GM21515 (cell line): ENCODE data around the gene SDC1.

Source experiments
- ATAC-seq: cut with Tn5 transposase; IDR thresholded peaks from one replicate; pipeline ENCODE4 v1.9.1; 2021; ENCODE audit not compliant: unreplicated experiment

Gene SDC1

GRCh38 chr2:20229322-20230113, 4.6 kb upstream of the SDC1 start:
- no peak for ATAC-seq

DNA sequence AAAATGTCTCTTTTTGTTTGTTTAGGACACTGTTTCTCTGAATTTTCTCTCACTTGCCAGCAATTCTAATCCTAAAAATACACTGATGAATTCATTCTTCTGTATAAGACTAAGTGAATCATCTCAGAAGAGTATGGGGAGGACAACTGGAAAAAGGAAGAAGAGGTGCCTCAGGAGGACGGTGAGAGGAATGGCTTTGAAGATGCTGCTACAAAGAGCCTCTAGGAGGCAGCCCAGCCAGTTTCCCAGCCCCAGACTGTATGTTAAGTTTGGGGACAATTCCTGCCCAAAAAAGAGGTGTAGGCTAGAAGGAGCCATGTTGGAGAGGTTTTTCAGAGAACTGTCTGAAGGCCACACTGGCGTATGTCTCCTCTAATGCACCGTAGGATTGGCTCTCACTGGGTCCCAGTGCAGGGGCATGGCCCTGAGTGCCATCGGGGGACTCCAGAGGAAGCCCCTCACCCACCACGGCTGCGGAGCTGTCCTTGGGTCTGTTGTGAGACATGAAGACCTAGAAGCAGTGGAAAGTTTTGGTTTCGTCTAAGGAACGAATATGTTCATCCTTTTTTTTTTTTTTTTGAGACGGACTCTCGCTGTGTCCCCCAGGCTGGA, 3.1 kb upstream of the SDC1 start:
- no peak for ATAC-seq

- no peak for ATAC-seq
Measured at GRCh38 chr2:20226152-20226545, 1.2 kb upstream of the SDC1 start.

GRCh38 chr2:20225294-20226151, 593 bp upstream of the SDC1 start:
- ATAC-seq, result peak; percentile 66

- peak; percentile 23 for ATAC-seq
Measured at GRCh38 chr2:20224164-20224715, 690 bp downstream of the SDC1 start.

- ATAC-seq, result peak; percentile 25
Measured at GRCh38 chr2:20223407-20224163, 1.3 kb downstream of the SDC1 start.

DNA sequence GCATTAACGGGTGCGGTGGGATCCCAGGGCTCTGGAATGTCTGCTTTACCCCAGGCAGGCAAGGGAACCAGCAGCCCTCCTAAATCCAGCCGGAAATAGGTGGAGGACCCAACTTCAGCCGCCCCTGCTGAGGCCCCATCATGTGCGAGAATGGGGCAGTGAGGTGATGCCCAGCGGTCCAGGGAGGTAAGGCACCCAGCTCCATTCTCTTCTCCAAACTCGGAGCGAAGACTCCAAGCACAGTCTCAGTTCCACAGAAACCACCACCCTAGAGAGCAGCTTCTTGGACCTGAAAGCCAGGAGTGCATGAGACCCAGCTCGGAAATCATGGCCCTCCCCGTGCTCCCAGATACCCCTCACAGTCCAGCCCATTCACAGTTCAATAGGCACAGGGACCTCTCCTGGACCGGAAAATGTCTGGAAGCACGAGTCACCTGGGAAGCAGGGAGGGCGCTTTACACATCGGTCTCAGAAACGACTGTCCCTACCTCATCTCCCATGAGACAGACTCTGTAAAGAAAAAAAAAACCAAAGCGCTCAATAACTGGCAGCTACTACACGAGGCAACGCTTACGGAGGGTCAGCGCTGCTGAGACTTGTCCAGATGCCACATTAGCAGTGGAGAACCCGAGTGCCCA, 2.0 kb downstream of the SDC1 start:
- ATAC-seq, result no peak

DNA sequence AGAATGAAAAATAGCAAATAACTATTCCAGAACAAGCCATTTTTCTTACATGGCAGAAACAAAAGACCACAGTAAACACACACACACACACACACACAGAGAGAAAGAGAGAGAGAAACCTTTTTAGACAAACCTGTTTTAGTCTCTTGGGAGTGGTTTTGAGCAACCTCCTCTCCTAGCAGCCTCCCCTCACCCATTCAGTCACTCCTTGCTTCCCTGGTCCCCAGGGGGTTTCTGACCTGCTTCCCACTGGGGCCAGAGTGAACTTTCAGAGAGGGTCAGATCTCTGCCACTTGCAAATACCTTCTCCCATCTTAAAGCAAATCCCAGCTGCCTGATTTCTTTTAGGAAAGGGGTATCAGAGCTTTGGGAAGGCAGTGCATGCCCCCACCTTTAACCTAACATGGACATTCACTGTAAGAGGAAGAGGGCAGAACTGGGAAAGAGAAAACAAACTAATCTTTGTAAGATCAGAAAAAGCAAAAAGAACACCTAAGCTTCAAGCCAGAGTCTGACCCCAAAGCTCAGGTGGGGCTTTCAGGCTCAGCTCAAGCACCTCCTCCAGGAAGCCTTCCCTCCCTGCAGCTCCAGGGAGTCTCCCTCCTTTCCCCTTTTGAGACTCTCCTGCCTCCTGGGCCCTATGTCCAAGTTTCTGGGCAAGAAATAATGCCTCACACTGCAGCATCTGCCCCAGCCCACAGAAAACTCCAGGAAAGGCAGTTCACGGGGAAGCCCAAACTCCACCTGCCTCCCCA, 2.7 kb downstream of the SDC1 start:
- no peak for ATAC-seq

DNA sequence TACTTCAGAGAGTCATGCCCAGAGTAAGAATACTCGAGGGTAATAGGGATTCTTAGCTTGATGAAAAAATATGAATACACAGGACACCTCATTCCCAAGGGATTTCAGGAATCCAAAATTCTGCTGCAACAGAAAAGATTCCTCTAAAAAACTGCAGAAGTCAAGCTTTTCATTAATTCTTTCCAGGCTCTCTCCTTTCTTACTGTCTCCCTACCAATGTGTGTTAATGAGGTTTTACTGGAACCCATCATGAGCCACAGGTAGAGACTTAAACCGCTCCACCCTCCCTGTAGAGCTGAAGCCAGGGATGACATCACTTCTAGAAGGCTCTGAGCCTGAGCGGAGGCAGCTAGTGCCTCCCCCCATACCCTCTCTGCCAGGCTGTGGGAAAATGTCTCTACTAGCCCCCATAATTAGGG, 3.4 kb downstream of the SDC1 start:
- ATAC-seq, result no peak

GRCh38 chr2:20220806-20221554, 4.0 kb downstream of the SDC1 start:
- ATAC-seq, result no peak

GRCh38 chr2:20219763-20220380, 5.1 kb downstream of the SDC1 start:
- no peak for ATAC-seq

- ATAC-seq, result no peak
Measured at GRCh38 chr2:20218331-20219320, 6.3 kb downstream of the SDC1 start.

DNA sequence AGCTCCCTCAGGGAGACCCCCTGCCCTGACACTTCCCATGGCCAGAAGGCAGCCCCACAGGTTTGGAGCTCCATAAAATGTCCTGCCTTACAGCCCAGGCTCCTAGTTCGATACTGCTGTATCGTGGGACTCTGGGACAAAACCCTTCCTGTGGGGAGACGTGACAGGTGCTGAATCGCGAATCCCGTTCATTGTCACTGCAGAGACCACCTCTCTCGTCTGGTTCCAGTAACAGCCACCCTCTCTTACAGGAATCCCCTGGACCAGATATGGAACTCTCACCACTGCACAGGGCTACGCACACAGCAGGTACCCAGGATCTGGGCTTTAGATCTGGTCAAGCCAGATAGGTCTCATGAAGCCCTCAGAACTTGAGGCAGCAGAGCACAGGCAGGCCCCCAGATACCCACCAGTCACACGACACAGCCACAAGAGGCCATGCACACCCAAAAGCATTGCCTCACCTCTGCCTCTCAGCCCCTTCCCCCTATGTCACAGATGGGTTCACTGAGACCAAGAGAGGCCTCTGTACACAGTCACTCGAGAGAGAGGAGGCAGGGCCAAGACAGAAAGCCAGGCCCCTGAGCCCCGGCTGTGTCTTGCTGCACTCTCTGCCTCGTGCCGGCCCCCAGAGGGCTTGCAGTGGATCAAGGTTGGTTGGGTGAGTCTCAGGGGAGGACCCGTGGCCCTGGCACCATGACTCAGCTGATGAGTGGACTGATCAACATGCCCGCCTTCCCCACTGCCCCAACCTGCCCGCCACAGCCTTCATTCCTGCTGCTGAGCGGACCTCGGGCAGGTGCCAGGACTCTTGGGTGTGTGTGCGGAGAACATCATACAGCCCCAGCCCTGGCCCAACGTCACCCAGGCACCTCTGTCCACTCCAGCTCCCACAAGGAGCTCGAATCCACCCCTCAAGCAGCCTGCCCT, 7.6 kb downstream of the SDC1 start:
- ATAC-seq, result no peak

DNA sequence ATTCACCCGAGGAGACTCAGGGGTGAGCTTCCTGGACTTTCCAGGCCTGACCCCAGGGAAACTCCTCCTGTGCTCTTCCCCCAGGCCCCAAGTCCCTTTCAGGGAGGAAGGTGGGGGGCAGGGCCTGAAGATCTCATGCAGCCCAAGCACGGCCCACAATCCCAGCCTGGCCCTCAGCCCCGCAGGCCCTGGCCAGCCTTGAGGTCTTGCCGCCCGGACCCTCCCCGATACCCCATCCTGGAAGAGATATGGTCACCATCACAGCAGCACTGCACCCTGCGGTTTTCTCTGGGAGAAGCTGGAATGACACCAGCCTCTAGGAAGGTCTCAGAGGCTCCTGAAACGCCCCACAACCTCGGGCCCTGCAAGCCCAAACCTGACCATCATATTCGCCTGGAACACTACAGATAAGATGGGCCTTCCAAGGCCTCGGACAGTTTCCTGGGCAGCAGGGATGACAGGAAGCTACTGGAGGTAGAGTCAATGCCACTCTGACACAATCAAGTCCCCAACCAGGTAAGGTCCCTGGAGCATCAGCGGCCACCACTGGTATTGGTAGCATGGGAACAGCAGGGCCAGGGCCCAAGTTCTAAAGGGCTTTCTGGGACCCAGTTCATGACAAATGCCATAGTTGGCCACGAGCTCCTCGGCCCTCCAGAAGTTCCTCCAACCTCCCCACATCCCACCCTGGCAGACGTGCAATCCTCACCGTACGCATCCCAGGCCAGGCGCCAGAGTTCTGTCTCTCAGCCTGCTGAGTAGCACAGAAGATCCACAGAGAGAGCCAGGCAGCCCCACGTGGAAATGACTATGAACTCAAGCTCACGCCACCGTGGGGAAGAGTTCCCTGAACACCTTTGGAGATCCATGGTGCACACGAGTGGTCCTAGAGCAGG, 8.6 kb downstream of the SDC1 start:
- no peak for ATAC-seq
